Endometrial microvascular endothelial cells (primary cell): ENCODE data around the gene CNPY1. TPM values are rescaled to one million over a fixed set of nuclear protein-coding genes. Genes with fewer than 3 reads are reported as not detected.
"Not testable (repeated sequence)": the region's sequence is repeated elsewhere in the genome, so short reads cannot be mapped to it uniquely, and the experiment has no call there.

Experiments used
- in situ Hi-C: cut with HindIII; loops from 2 replicates; pipeline ENCODE4 v1.10.0; 2017; ENCODE audit warnings: low sequenced_read_pairs, low pct_unique_long_range_greater_than_20kb; ENCODE audit errors: inconsistent ontology term
- total RNA-seq: library from RNA; depleted of rRNA; stranded (reverse); fragments of >200 nt; gene quantifications from one replicate; pipeline ENCODE4 v1.2.3, GENCODE V29; 2015; ENCODE audit errors: inconsistent ontology term

Gene CNPY1
- total RNA-seq: not detected

DNA sequence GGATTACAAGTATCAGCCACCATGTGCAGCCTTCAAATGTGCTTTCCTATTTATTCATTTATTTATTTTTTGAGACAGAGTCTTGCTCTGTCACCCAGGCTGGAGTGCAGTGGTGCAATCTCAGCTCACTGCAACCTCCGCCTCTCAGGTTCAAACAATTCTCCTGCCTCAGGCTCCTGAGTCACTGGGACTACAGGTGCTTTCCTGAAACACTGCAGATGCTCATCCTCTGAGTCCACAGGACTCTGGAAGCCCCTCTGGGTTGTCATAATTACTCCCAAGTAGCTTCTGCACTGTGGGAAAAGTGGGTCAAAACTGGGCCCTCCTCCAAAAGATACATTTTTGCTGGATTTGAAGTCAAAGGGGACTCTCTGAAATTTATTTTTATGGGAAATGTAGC is at the start of gene CNPY1:
TSS of gene CNPY1 (minus strand) at position 111 of the 400 bp plus-strand sequence. CDS start 630 bp downstream, outside the sequence.
- in situ Hi-C loops: not testable (repeated sequence)

- in situ Hi-C loops: no loop called here
These were observed 48.6 kb upstream of the CNPY1 start for GRCh38 chr7:155594961-155595366.

DNA sequence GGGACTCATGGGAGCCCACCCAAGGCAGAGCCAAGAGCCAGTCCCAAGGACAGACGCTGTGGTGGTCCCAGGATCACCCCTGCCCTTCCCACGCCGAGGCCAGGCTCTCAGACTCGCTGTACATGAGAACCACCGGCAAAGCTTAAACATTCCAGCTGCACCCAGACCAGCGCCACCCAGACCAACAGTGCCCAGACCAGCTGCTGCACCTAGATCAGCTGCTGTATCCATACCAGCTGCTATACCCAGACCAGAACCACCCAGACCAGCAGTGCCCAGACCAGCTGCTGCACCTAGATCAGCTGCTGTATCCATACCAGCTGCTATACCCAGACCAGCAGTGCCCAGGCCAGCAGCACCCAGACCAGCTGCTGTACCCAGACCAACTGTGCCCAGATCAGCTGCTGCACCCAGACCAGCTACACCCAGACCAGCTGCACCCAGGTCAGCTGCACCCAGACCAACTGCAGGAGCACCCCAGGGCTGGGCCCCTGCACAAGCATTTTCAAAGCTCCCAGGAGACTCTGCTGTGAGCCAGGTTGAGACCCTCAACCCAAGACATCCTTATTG is 47.9 kb upstream of the CNPY1 start:
- in situ Hi-C loops: no loop called here

DNA sequence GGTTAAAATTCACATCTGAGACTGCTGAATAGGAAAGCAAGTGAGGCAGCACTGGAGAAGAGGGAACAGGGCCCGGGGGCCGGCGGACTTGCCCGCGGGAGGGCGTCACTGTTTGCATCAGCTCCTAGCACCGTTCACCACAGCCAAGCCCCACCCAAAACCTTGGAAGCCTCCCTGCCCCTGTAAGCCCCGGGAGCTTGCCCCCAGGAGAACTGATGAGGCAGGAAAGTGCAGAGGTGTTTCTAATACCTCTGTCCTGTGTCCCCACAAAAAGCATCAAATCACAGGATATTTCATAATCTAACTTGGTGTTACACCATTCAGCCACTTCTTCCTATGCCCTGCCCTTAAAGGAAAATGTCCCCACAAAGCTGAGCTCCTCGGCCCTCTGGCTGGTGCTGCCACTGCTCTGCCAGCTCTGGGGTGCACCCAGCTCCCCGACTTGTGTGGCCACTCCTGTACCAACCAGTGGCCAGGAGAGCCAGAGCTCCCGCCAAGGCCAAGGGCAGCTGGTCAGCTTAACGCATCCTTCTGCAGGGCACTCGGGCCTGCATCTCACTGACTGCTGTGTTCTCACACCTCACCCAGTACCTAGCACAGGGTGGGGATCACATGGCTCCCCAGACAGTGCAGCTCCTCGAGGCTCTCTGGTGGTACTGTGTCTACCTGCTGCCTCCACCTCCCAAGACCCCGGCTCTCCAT is 47.3 kb upstream of the CNPY1 start:
- in situ Hi-C loops: no loop called here

- in situ Hi-C loops: no loop called here
These were observed 44.9 kb upstream of the CNPY1 start for GRCh38 chr7:155591055-155591775.

- in situ Hi-C loops: no loop called here
These were observed 44.1 kb upstream of the CNPY1 start for GRCh38 chr7:155590215-155591018.

- in situ Hi-C loops: no loop called here
These were observed 42.9 kb upstream of the CNPY1 start for GRCh38 chr7:155589001-155589980.

DNA sequence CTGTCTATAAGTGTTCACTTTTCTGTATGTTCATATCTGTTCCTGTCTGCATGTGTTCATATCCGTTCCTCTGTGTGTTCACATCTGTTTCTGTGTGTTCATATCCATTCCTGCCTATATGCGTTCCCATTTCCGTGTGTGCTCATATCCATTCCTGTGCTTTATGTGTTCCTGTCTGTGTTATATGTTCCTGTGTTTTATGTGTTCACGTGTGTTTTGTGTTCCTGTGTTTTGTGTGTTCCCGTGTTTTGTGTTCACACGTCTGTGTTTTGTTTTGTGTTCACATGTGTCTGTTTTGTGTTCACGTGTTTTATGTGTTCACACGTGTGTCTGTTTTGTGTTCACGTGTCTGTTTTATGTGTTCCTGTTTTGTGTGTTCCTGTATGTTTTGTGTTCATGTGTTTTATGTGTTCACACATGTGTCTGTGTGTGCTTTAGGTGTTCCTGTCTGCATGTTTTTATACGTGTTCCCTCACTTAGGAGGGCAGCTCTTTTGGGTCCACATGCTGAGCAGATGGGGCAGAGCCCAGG is 42.2 kb upstream of the CNPY1 start:
- in situ Hi-C loops: no loop called here

- in situ Hi-C loops: no loop called here
These were observed 41.1 kb upstream of the CNPY1 start for GRCh38 chr7:155587486-155587885.

DNA sequence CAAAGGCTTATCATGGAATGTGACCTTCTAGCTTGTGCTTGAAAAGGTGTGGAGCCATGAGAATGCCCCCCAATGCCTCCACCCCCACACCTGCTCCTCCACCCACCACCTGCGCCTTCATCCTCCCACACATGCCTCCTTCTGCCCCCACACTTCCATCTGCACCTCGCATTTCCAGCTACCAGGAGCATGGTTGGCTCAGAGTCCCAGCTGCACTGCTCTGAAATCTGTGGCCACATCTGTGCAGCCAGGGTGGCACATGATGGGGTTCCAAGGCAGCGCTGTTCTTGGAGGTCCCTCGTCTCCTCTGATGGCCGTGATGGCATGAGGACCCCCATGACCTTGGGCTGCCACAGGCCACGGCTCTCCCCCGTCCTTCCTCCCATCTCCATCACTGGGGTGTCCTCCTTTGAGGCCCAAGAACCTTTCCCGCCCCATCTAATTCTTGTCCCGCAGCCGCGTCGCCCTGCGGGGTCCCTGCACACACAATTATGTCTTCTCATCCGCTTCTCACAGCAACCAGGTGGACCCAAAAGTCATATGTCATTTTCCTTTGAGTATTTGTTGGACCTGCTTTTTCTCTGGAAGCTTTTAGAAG is 40.6 kb upstream of the CNPY1 start:
- in situ Hi-C loops: no loop called here

DNA sequence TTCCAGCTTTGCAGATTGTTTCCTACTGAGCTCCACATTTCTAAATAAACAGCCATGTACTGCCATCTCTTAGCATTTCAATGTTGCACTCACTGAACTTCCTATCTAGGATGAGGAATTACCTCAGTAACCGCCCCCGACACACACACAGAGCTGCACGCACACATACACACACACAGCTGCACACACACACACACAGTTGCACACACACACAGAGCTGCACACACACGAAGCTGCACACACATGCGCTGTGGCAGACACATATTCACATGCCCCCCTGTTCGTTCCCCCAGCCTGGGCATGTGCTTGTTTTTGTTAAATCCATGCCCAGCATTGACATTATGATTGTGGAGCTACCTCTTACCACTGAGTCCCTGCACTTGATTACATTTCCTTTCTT is 39.6 kb upstream of the CNPY1 start:
- in situ Hi-C loops: no loop called here

DNA sequence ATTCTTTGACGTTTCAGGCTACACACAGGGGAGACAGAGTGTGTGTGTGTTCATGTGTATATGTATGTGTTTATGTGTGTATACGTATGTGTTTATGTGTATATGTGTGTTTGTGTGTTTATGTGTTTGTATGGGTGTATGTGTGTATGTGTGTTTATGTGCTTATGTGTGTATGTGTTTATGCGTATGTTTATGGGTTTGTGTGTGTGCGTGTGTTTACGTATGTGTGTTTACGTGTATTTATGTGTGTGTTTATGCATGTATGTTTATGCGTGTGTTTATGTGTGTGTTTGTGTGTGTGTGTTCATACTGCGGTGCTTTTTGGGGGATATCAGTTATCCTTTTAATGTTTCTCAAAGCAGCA is 39.2 kb upstream of the CNPY1 start:
- in situ Hi-C loops: no loop called here

GRCh38 chr7:155584763-155585531 is 38.6 kb upstream of the CNPY1 start:
- in situ Hi-C loops: no loop called here

DNA sequence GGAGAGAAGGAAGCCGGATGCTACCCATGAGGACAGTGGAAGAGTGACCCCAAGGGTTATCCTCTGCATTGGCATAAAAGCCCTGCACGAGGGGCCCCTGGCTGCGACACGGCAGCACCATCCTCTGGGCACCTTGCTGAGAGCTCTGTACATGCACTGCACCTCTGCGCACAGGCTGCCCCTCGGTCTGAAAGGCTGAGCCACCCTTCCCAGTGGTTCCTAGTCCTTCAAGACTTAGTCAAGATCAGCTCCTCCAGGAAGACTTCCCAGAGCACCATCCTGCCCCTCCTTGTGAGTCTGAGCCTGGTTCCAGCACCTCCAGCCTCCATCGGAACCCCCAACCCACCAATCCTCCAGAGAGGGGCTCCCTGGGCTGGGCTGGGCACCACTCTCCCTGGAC is 37.9 kb upstream of the CNPY1 start:
- in situ Hi-C loops: no loop called here

GRCh38 chr7:155583636-155584035 is 37.3 kb upstream of the CNPY1 start:
- in situ Hi-C loops: no loop called here

DNA sequence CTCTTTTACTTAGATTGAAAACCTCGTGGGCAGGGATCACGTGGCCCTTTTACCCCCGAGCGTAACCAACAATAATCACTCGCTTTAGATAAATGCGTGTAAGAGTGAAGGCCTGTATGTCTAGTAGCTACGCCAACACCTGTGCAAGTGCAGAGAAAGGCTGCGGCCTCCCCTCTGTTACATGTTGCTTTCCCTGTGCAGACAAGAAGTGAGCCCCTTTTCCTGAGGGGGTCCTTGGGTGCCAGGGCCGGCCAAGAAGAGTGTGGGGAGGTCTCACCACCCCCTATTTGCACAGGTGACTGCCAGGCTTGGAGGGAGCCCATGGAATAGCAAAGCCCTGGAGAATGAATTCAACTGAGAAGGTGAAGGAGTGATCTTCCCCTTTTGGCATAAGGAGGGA is 35.6 kb upstream of the CNPY1 start:
- in situ Hi-C loops: no loop called here
